SKM-1 treated with dmso at 0.1 percent for 144 hours (cell line): Measurements from ENCODE around the gene ZSWIM6.

ENCODE experiments used
- DNase-seq: peaks from one replicate; lab custom pipeline; 2025; ENCODE audit not compliant: unreplicated experiment; lab: John Stamatoyannopoulos, UW

ZSWIM6 gene

GRCh38 chr5:61306531-61307131 lies 25.4 kb upstream of the ZSWIM6 start:
- DNase-seq = no peak

DNA sequence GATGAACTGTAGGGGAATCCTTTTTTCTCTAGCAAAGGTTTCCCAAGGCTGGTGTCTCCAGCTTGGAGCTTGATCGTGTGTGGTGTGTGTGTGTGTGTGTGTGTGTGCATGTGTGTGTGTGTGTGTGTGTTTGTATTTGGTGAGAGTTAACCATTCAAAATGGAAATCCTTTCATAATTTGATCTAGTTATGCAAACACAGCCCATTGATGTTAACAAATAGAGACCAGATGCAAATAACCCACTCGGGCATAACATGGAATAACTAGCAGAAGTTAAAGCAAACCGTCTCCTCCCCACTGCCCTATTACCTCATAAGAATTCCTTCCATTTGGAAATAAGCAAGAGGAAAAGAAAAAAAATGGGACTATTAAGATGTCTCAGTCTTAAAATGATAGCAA lies 24.9 kb upstream of the ZSWIM6 start:
- DNase-seq = no peak

DNA sequence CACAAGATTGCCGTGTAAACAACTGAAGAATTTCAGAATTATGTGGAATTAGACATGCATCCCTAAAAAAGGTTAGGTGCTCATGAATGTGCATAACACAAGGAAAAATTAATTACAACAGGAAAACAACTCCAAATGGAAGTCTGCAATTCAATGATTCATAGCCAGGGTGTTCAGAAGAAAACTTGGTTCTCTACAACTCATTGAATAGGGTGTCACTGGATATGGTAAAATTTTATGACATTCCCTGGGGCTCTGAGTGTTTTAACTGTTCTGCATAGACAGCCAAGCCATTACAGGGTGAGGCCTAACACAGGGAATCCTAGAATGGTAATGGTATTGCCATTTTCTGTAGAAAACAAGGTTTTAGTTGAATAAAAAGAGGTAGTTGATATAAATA lies 24.4 kb upstream of the ZSWIM6 start:
- DNase-seq = no peak

- DNase-seq = no peak
Observed at GRCh38 chr5:61308712-61309111, 23.3 kb upstream of the ZSWIM6 start.

DNA sequence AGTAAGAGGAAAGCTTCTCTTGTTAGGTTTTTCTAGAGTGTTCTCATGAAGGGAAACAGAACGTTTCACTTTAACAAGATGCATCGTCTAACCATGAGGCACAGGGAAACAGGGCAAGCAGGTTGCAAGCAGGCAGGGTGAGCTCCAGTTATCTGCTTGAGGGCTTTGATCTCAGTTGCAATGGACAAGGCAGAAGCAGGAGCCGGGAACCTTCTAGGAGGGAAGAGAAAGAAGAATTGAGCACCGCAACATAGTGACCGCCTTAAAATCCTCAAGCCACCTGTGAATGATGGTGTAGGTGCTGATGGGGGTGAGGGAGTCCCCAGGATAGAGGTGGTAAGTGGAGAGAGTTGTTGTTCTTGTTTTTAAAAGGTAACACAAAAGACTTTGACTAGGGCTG lies 22.9 kb upstream of the ZSWIM6 start:
- DNase-seq = no peak

GRCh38 chr5:61311056-61311610 lies 20.9 kb upstream of the ZSWIM6 start:
- no peak for DNase-seq

DNA sequence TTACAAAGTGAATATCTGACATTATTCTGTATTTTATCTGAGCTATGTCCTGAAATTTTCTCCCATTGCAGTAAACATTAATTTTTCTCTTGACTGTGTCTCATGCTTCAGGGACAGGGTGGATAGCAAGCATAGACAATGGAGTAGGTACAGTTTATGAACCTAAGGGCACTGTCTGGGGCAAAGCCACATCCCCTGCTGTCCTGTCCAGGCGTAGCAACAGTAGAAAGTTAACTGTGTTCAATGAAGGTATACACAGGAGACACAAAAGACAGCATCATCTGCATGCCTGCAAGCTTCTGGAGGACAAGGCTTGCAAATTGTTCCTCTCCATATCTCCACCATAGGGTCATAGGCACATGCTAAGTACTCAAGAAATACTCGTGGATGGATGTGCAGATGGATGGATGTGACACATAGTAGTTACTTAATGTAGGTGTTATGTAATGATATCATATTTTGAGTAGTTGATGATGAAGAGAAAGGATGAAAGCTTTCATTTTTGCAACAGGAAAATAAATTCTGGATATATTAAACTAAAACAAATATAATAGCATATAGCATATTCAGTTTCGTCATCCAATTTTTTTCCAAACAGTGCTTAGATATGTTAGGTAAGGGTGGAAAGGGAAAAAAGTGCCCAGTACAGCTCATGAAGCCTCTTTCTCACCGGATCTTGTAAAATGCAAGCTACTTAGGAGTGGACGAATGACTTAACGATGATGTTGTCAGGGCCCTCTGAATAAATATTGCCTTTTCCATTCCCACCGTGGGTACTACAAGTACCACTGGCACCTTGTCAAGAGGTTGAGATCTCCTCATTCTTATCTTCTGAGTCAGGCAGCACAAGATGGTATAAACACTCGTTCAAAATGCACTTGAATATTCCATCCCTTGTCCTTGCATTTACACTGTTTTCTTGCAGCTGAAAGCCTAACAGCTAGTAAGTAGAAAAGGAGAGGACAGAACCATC lies 19.9 kb upstream of the ZSWIM6 start:
- no peak for DNase-seq

- DNase-seq = no peak
Observed at GRCh38 chr5:61313960-61314681, 17.9 kb upstream of the ZSWIM6 start.

DNA sequence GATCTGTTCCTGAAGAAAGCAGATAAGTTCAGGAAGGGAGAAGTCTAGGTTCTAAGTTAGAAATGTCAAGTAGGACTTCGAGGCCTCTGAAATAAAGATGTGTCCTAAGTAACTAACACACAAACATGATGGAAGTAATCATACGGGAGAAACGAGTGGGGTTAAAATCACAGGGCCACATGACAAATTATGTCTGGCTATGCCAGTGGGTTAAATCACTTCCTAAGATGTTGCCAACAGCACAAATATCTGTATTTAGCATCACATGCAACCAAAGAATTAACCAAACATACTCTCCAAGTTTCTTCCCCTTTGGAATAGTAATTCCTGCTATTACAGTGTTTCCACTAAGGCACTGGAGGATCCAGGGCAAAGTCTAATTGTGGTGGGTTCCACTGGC lies 13.7 kb upstream of the ZSWIM6 start:
- DNase-seq = no peak

DNA sequence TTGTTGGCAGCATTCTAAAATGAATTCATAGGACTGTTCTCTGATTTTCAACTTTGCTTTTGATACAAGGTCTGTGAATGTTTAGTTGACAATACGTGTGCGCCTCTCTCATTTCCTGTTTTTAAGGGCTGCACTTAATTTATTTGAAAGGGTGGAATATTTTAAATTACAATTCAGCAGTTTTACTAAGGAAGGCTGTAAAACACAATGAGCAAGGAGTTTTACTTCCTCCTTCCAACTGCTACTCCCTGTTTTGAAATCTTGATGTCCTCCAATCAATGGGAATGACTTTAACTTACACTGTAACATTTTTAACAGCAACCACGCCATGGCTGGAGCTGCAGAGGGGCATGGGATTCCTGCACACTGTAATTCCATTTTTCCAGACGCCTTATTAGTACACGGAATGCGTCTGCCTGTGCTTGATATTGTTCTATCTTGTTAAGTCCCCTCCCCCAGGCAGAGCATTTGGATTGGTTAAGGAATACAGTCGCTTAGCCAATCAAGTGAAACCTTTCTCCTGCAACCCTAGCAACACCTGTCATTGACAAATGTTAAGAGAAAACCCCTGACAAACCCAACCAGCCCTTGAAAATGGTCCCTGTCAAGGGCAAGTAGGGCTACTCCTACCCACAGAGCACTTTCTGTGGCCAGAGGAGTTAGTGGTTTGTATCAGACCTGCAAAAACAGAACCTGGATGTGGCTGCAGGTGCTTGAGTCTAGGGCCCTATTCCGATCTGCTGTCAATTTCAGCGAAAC lies 12.5 kb upstream of the ZSWIM6 start:
- peak; percentile 32 for DNase-seq

DNA sequence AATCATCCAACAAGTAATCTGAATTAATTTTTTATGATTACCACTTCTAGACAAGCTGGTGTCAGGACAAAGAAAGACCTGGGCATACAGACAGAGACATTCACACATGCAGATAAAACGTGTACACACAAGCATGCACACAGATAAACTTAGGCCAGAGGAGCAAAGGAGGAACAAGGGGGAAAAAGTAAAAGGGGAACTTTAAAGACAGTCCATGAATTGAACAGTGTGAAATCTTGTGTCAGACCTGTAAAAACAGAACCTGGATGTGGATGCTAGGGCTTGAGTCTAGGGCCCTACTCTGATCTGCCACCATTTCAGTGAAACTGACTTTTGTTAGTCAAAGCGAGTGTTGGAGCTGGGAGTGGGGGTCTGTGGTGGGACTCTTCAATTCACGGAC lies 11.2 kb upstream of the ZSWIM6 start:
- DNase-seq = peak; percentile 80

GRCh38 chr5:61321669-61322068 lies 10.4 kb upstream of the ZSWIM6 start:
- DNase-seq = no peak

- DNase-seq = no peak
Observed at GRCh38 chr5:61322738-61323725, 9.0 kb upstream of the ZSWIM6 start.

GRCh38 chr5:61327760-61328753 lies 4.0 kb upstream of the ZSWIM6 start:
- no peak for DNase-seq

- no peak for DNase-seq
Observed at GRCh38 chr5:61328791-61329549, 3.1 kb upstream of the ZSWIM6 start.

- no peak for DNase-seq
Observed at GRCh38 chr5:61329550-61330128, 2.4 kb upstream of the ZSWIM6 start.

DNA sequence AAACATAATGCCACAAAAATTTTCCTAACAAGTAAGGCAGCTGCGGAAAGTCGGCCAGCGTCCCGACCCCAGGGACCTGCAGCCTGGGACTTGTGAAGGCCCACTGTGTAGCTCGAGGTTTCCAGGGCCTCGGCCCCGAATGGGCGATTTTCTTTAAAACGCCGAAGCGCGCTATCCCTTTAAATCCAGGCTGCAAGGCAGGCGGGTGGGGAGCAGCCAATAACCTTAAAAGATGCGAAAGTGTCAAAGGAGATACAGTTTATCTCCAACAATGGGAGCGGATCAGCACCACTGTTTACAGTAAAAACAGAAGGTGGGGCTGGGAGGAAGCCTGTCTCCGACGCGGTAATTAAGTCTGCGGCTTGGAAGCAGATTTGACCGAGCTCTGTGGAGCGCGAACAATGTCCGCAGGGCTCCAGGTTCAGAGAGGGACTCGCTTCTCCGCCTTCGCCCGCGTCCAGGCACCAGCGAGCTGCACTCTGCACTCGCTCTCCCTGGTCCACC lies 1.7 kb upstream of the ZSWIM6 start:
- DNase-seq = no peak
